HG03558 (cell line): ENCODE measurements around the gene C20orf96.

ENCODE experiments used
- ATAC-seq: cut with Tn5 transposase; IDR thresholded peaks from one replicate; pipeline ENCODE4 v1.9.1; 2021; ENCODE audit warnings: moderate number of reproducible peaks; ENCODE audit not compliant: unreplicated experiment; ENCODE audit errors: extremely low read depth

Gene C20orf96

GRCh38 chr20:312866-313265 is 22.3 kb upstream of the C20orf96 start:
- no peak for ATAC-seq

GRCh38 chr20:312067-312466 is 21.5 kb upstream of the C20orf96 start:
- no peak for ATAC-seq

GRCh38 chr20:311609-312008 is 21.1 kb upstream of the C20orf96 start:
- ATAC-seq: no peak

GRCh38 chr20:310645-311044 is 20.1 kb upstream of the C20orf96 start:
- no peak for ATAC-seq

- ATAC-seq: peak; percentile 97
These were observed 19.5 kb upstream of the C20orf96 start for GRCh38 chr20:309841-310644.

GRCh38 chr20:309306-309840 is 18.8 kb upstream of the C20orf96 start:
- no peak for ATAC-seq

GRCh38 chr20:308427-309038 is 18.0 kb upstream of the C20orf96 start:
- no peak for ATAC-seq

GRCh38 chr20:305745-306144 is 15.2 kb upstream of the C20orf96 start:
- ATAC-seq: no peak

GRCh38 chr20:301886-302848 is 11.6 kb upstream of the C20orf96 start:
- no peak for ATAC-seq

GRCh38 chr20:300345-300990 is 9.9 kb upstream of the C20orf96 start:
- no peak for ATAC-seq

GRCh38 chr20:298776-299391 is 8.3 kb upstream of the C20orf96 start:
- ATAC-seq: no peak

- ATAC-seq: no peak
These were observed 7.6 kb upstream of the C20orf96 start for GRCh38 chr20:297925-298775.

GRCh38 chr20:297098-297924 is 6.8 kb upstream of the C20orf96 start, which contains the start of gene ZCCHC3:
Gene ZCCHC3 (plus strand): TSS chr20:297570. CDS start chr20:297587, 17 bp downstream.
- ATAC-seq: peak; percentile 63

- ATAC-seq: no peak
These were observed 5.3 kb upstream of the C20orf96 start for GRCh38 chr20:295804-296203.

GRCh38 chr20:294602-295001 is 4.1 kb upstream of the C20orf96 start:
- ATAC-seq: no peak

- no peak for ATAC-seq
These were observed 862 bp downstream of the C20orf96 start for GRCh38 chr20:289693-290083.

GRCh38 chr20:288956-289692 is 1.4 kb downstream of the C20orf96 start:
- ATAC-seq: no peak
